HEK293T (cell line): Measurements from ENCODE around the gene BLTP2.

ENCODE experiments used
- CTCF ChIA-PET: fragments of 350-600 bp; formaldehyde crosslinking; extraction: SDS; loops from one replicate; lab custom pipeline; 2021; ENCODE audit warnings: antibody characterized with exemption, inconsistent platforms; lab: Yijun Ruan, JAX
- POLR2A ChIA-PET: fragments of 350-600 bp; formaldehyde crosslinking; extraction: SDS; loops from one replicate; lab custom pipeline; 2020; ENCODE audit warnings: antibody characterized with exemption, inconsistent platforms; lab: Yijun Ruan, JAX
- DNase-seq: peaks from one replicate; pipeline ENCODE4 v3.0.0; 2012; ENCODE audit warnings: mixed read lengths; ENCODE audit errors: extremely low spot score
- ARNT ChIP-seq: fragments of 450-650 bp; IDR thresholded peaks from 2 replicates; pipeline ENCODE4 v1.6.1; 2017; ENCODE audit warnings: mild to moderate bottlenecking
- BHLHE40 ChIP-seq: fragments of 450-650 bp; IDR thresholded peaks from 2 replicates; pipeline ENCODE4 v1.6.1; 2016; ENCODE audit warnings: mild to moderate bottlenecking, moderate library complexity, borderline replicate concordance
- CTBP1 ChIP-seq: fragments of 450-650 bp; IDR thresholded peaks from 2 replicates; pipeline ENCODE4 v1.6.1; 2016; ENCODE audit warnings: borderline replicate concordance
- ELF4 ChIP-seq: fragments of 450-650 bp; IDR thresholded peaks from 2 replicates; pipeline ENCODE4 v1.6.1; 2017; ENCODE audit warnings: antibody characterized with exemption
- FOXA1 ChIP-seq: fragments of 450-650 bp; IDR thresholded peaks from 2 replicates; pipeline ENCODE4 v1.6.1; 2016; ENCODE audit warnings: mild to moderate bottlenecking
- FOXK2 ChIP-seq: fragments of 450-650 bp; IDR thresholded peaks from 2 replicates; pipeline ENCODE4 v1.6.1; 2016; ENCODE audit warnings: mild to moderate bottlenecking
- FOXM1 ChIP-seq: fragments of 450-650 bp; IDR thresholded peaks from 2 replicates; pipeline ENCODE4 v1.6.1; 2017; ENCODE audit warnings: mild to moderate bottlenecking, borderline replicate concordance
- HDGF ChIP-seq: fragments of 450-650 bp; IDR thresholded peaks from 2 replicates; pipeline ENCODE4 v1.6.1; 2017; ENCODE audit warnings: antibody characterized with exemption, borderline replicate concordance
- L3MBTL2 ChIP-seq: fragments of 450-650 bp; conservative IDR thresholded peaks from 2 replicates; pipeline ENCODE4 v1.6.1; 2016; ENCODE audit warnings: mild to moderate bottlenecking
- LEF1 ChIP-seq: fragments of 450-650 bp; IDR thresholded peaks from 2 replicates; pipeline ENCODE4 v1.6.1; 2017; ENCODE audit warnings: mild to moderate bottlenecking, borderline replicate concordance
- NFRKB ChIP-seq: fragments of 450-650 bp; IDR thresholded peaks from 2 replicates; pipeline ENCODE4 v1.6.1; 2016; ENCODE audit warnings: mild to moderate bottlenecking, moderate library complexity
- PKNOX1 ChIP-seq: fragments of 450-650 bp; IDR thresholded peaks from 2 replicates; pipeline ENCODE4 v1.6.1; 2016
- SP1 ChIP-seq: fragments of 450-650 bp; IDR thresholded peaks from 2 replicates; pipeline ENCODE4 v1.6.1; 2017
- SUZ12 ChIP-seq: fragments of 450-650 bp; IDR thresholded peaks from 2 replicates; pipeline ENCODE4 v1.6.1; 2016; ENCODE audit warnings: mild to moderate bottlenecking
- TARDBP ChIP-seq: fragments of 450-650 bp; IDR thresholded peaks from 2 replicates; pipeline ENCODE4 v1.6.1; 2016
- ZNF384 ChIP-seq: fragments of 450-650 bp; IDR thresholded peaks from 2 replicates; pipeline ENCODE4 v1.6.1; 2016

Gene BLTP2

DNA sequence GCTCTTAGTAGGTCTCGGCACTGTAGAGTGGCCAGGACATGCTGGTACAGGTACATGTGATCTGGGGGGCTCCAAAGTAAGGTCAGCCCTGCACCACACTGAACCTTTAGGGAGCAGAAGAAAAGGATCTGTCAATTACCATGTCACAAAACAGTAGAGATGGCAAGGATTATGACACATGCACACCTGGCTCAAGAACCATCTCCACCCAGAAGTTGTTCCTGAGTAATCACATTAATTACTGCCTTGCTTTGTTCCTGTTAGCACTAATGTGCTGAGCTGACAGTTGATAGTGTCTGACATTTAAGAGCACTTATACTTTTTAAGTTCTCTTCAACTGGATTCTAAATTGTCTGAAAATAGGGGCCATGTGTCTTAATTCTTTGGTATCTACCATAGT, 9.5 kb downstream of the BLTP2 start:
- ChIA-PET POLR2A (interaction anchor here (5.5 kb wide), 1 partner anchor 9 kb away, joined by 32 read pairs; the partner anchor contains the start of gene BLTP2), CTCF (interaction anchor here (1.0 to 1.2 kb wide), 2 partner anchors 8 to 92 kb away, joined by 3 read pairs; no protein-coding TSS in a partner anchor)
- TF ChIP-seq FOXK2 (no peak), ELF4 (no peak), FOXM1 (no peak), TARDBP (no peak), PKNOX1 (no peak), NFRKB (no peak), SUZ12 (no peak), HDGF (no peak), ZNF384 (no peak), LEF1 (no peak), L3MBTL2 (no peak), BHLHE40 (no peak)
- no peak for DNase-seq

GRCh38 chr17:28634206-28634865, 10.6 kb downstream of the BLTP2 start:
- DNase-seq = no peak
- TF ChIP-seq ELF4 = no peak
- TF ChIP-seq PKNOX1 = no peak
- ChIA-PET POLR2A (interaction anchor here (1.0 to 5.5 kb wide), 4 partner anchors 10 to 85 kb away, joined by 3 to 32 read pairs (median 6); partner anchors contain the start of genes BLTP2, RPL23A, SDF2 and SUPT6H), CTCF (no interaction called here)

DNA sequence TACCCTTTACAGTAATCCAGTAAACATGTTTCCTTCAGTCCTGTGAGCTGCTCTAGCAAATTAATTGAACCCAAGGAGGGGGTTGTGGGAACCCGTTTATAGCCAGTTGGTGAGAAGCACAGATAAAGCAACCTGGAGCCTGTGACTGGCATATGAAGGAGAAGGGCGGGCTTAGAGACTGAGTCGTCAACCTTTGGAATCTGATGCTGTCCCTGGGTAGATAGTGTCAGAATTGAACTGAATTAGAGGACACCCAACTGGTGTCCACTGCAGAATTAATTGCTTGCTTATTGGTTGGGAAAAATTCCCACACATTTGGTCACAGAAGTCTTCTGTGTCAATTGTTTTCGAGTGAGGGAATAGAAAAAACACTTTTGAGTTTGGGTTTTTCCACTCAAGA, 18.1 kb downstream of the BLTP2 start:
- CTCF ChIA-PET = no interaction called here
- POLR2A ChIA-PET = no interaction called here
- TF ChIP-seq SUZ12 (no peak), TARDBP (no peak), FOXK2 (no peak), BHLHE40 (no peak), PKNOX1 (no peak)
- no peak for DNase-seq

- ChIA-PET POLR2A (interaction anchor here (1.1 to 2.1 kb wide), 4 partner anchors 15 to 92 kb away, joined by 3 to 4 read pairs (median 4); partner anchors contain the start of genes SDF2 and SUPT6H), CTCF (interaction anchor here (0.6 to 1.3 kb wide), 3 partner anchors 12 to 23 kb away, joined by 3 to 8 read pairs (median 5); no protein-coding TSS in a partner anchor)
- no peak for DNase-seq
- TF ChIP-seq FOXK2 (no peak), FOXA1 (no peak), FOXM1 (no peak), LEF1 (no peak), ELF4 (no peak)
Measured at GRCh38 chr17:28624148-28624547, 20.8 kb downstream of the BLTP2 start.

GRCh38 chr17:28623696-28624095, 21.3 kb downstream of the BLTP2 start:
- TF ChIP-seq FOXA1 (no peak), PKNOX1 (no peak), HDGF (no peak), BHLHE40 (no peak), FOXK2 (no peak)
- ChIA-PET CTCF (interaction anchor here (0.6 to 1.3 kb wide), 3 partner anchors 12 to 23 kb away, joined by 3 to 8 read pairs (median 5); no protein-coding TSS in a partner anchor), POLR2A (interaction anchor here (1.1 to 2.1 kb wide), 4 partner anchors 14 to 93 kb away, joined by 3 to 4 read pairs (median 4); partner anchors contain the start of genes SDF2 and SUPT6H)
- no peak for DNase-seq

GRCh38 chr17:28622186-28622585, 22.8 kb downstream of the BLTP2 start:
- ChIA-PET POLR2A (no interaction called here), CTCF (no interaction called here)
- no peak for TF ChIP-seq ARNT
- TF ChIP-seq FOXA1 = no peak
- TF ChIP-seq HDGF = no peak
- TF ChIP-seq TARDBP = no peak
- TF ChIP-seq SUZ12 = no peak
- TF ChIP-seq SP1 = no peak
- no peak for TF ChIP-seq FOXK2
- TF ChIP-seq CTBP1 = no peak
- TF ChIP-seq PKNOX1 = no peak
- no peak for TF ChIP-seq ZNF384
- no peak for TF ChIP-seq BHLHE40
- TF ChIP-seq NFRKB = no peak
- no peak for DNase-seq
